Measurements from ENCODE around the gene NIPAL1. TPM values are rescaled to one million over a fixed set of nuclear protein-coding genes. Genes with fewer than 3 reads are reported as not detected.

NIPAL1 gene
- total RNA-seq, 1 experiment from 2014 or later: 18.1 TPM

GRCh38 chr4:48012824-48013223 lies 3.7 kb upstream of the NIPAL1 start:
- CTCF ChIA-PET: no interaction called here
- Histone ChIP-seq H3K36me3 (ENCODE audit: control insufficient read depth, insufficient read depth, low read length) (no peaks in the 10 kb centered on the region), H3K9me3 (peaks cover 13% of the 10 kb centered on the region), H3K27me3 (replicated peaks; ENCODE audit: control insufficient read depth, insufficient read depth, low read length) (no peaks in the 10 kb centered on the region), H3K4me1 (peaks cover 6% of the 10 kb centered on the region; the same call in 1 of the 2 replicates), H3K4me3 (ENCODE audit: low read depth, low read length) (no peak overlapping the region)
- BruUV-seq (replicated peaks): no TSS peak
- no peak for DNase-seq
- H3K9me3 Mint-ChIP-seq (ENCODE audit: unreplicated experiment): peaks cover 16% of the 10 kb centered on the region
- no peak for TF ChIP-seq CTCF (IDR thresholded peaks at IDR 0.05; ENCODE audit: insufficient read depth in 1 of 2, low read depth in 1 of 2, low read length in 1 of 2, severe bottlenecking in 1 of 2, unreplicated experiment in 1 of 2)
- POLR2A ChIA-PET: no interaction called here
- H3K36me3 Mint-ChIP-seq (ENCODE audit: insufficient read depth, unreplicated experiment): peaks cover 19% of the 10 kb centered on the region
- H3K27ac Mint-ChIP-seq (ENCODE audit: unreplicated experiment): no peak overlapping the region
- intact Hi-C loops (cut with micrococcal nuclease; ENCODE audit: unreplicated experiment): no loop called here
- no peak overlapping the region for H3K4me3 Mint-ChIP-seq (ENCODE audit: unreplicated experiment)
- peaks cover 6% of the 10 kb centered on the region for H3K4me1 Mint-ChIP-seq (ENCODE audit: low read depth, unreplicated experiment)
- no peaks in the 10 kb centered on the region for H3K27me3 Mint-ChIP-seq (ENCODE audit: insufficient read depth, unreplicated experiment)

- no TSS peak for BruUV-seq (replicated peaks)
- peak overlapping the region; percentile 89 for H3K27ac Mint-ChIP-seq (ENCODE audit: unreplicated experiment)
- CTCF ChIA-PET: no interaction called here
- H3K4me3 Mint-ChIP-seq (ENCODE audit: unreplicated experiment): peak overlapping the region; percentile 93
- no peak for TF ChIP-seq CTCF (IDR thresholded peaks at IDR 0.05; ENCODE audit: insufficient read depth in 1 of 2, low read depth in 1 of 2, low read length in 1 of 2, severe bottlenecking in 1 of 2, unreplicated experiment in 1 of 2)
- Histone ChIP-seq H3K4me3 (ENCODE audit: low read depth, low read length) (peak overlapping the region; percentile 94), H3K36me3 (ENCODE audit: control insufficient read depth, insufficient read depth, low read length) (no peaks in the 10 kb centered on the region), H3K27me3 (replicated peaks; ENCODE audit: control insufficient read depth, insufficient read depth, low read length) (no peaks in the 10 kb centered on the region), H3K4me1 (peaks cover 16% of the 10 kb centered on the region), H3K9me3 (no peaks in the 10 kb centered on the region)
- peaks cover 26% of the 10 kb centered on the region for H3K36me3 Mint-ChIP-seq (ENCODE audit: insufficient read depth, unreplicated experiment)
- H3K4me1 Mint-ChIP-seq (ENCODE audit: low read depth, unreplicated experiment): peaks cover 17% of the 10 kb centered on the region
- H3K9me3 Mint-ChIP-seq (ENCODE audit: unreplicated experiment): peaks cover 16% of the 10 kb centered on the region
- POLR2A ChIA-PET: no interaction called here
- intact Hi-C loops (cut with micrococcal nuclease; ENCODE audit: unreplicated experiment): loop anchor here (5.0 kb wide), 1 partner anchor 103 kb away; the partner anchor contains the start of gene NFXL1
- no peaks in the 10 kb centered on the region for H3K27me3 Mint-ChIP-seq (ENCODE audit: insufficient read depth, unreplicated experiment)
- DNase-seq: no peak
Observed at GRCh38 chr4:48015216-48015615, 1.4 kb upstream of the NIPAL1 start.

GRCh38 chr4:48015678-48016077 lies 894 bp upstream of the NIPAL1 start:
- H3K36me3 Mint-ChIP-seq (ENCODE audit: insufficient read depth, unreplicated experiment): peaks cover 30% of the 10 kb centered on the region
- CTCF ChIA-PET: no interaction called here
- H3K4me3 Mint-ChIP-seq (ENCODE audit: unreplicated experiment): peak overlapping the region; percentile 93
- peak overlapping the region; percentile 94 for H3K4me3 ChIP-seq (ENCODE audit: low read depth, low read length)
- intact Hi-C loops (cut with micrococcal nuclease; ENCODE audit: unreplicated experiment): loop anchor here (2.0 to 5.0 kb wide), 5 partner anchors 27 to 103 kb away; partner anchors contain the start of gene NFXL1
- H3K36me3 ChIP-seq (ENCODE audit: control insufficient read depth, insufficient read depth, low read length): no peaks in the 10 kb centered on the region
- H3K4me1 Mint-ChIP-seq (ENCODE audit: low read depth, unreplicated experiment): peaks cover 18% of the 10 kb centered on the region
- no peaks in the 10 kb centered on the region for H3K9me3 ChIP-seq
- peaks cover 16% of the 10 kb centered on the region for H3K4me1 ChIP-seq
- TF ChIP-seq CTCF (IDR thresholded peaks at IDR 0.05; ENCODE audit: insufficient read depth in 1 of 2, low read depth in 1 of 2, low read length in 1 of 2, severe bottlenecking in 1 of 2, unreplicated experiment in 1 of 2): no peak
- no peak for DNase-seq
- H3K9me3 Mint-ChIP-seq (ENCODE audit: unreplicated experiment): peaks cover 12% of the 10 kb centered on the region
- peak overlapping the region; percentile 89 for H3K27ac Mint-ChIP-seq (ENCODE audit: unreplicated experiment)
- POLR2A ChIA-PET: interaction anchor here (0.7 kb wide), 1 partner anchor 291 kb away, joined by 3 read pairs; no protein-coding TSS in a partner anchor
- H3K27me3 Mint-ChIP-seq (ENCODE audit: insufficient read depth, unreplicated experiment): no peaks in the 10 kb centered on the region
- BruUV-seq (replicated peaks): TSS peak; percentile 35
- no peaks in the 10 kb centered on the region for H3K27me3 ChIP-seq (replicated peaks; ENCODE audit: control insufficient read depth, insufficient read depth, low read length)
